Mesothelial cell of epicardium (in vitro differentiated cells): Measurements from ENCODE around the gene HLA-DMB. TPM values are rescaled to one million over a fixed set of nuclear protein-coding genes. Genes with fewer than 3 reads are reported as not detected.
A peak's percentile ranks its signal among the peaks of the same experiment; 100 is the strongest.

Experiments
- DNase-seq, 2 experiments: peaks; one replicate each; pipeline ENCODE4 v3.0.0; 2021; ENCODE audit warnings: low spot score in 2 of 2; ENCODE audit not compliant: unreplicated experiment in 2 of 2
- H3K27ac Mint-ChIP-seq: 2 replicates; pipeline ENCODE4 v1.8.0; 2021; ENCODE audit warnings: mixed read lengths
- H3K27me3 Mint-ChIP-seq: 2 replicates; pipeline ENCODE4 v1.8.0; 2021; ENCODE audit warnings: low read depth, mixed read lengths
- H3K36me3 Mint-ChIP-seq: 2 replicates; pipeline ENCODE4 v1.8.0; 2021; ENCODE audit warnings: mixed read lengths
- H3K4me1 Mint-ChIP-seq: 2 replicates; pipeline ENCODE4 v1.8.0; 2021; ENCODE audit warnings: mixed read lengths
- H3K4me3 Mint-ChIP-seq: 2 replicates; pipeline ENCODE4 v1.8.0; 2021; ENCODE audit warnings: mild to moderate bottlenecking, moderate library complexity, mixed read lengths
- H3K9me3 Mint-ChIP-seq: 2 replicates; pipeline ENCODE4 v1.8.0; 2021; ENCODE audit warnings: mixed read lengths
- CTCF ChIP-seq: fragments of 200-600 bp; sonication (generic); IDR thresholded peaks from one replicate; pipeline ENCODE4 v1.5.0; 2021; ENCODE audit warnings: antibody characterized with exemption; ENCODE audit not compliant: unreplicated experiment
- total RNA-seq: library from RNA; stranded (reverse); gene quantifications from 3 replicates; pipeline ENCODE4 v1.2.1, GENCODE V29; 2021

The HLA-DMB gene
- total RNA-seq: not detected in 3 replicates

DNA sequence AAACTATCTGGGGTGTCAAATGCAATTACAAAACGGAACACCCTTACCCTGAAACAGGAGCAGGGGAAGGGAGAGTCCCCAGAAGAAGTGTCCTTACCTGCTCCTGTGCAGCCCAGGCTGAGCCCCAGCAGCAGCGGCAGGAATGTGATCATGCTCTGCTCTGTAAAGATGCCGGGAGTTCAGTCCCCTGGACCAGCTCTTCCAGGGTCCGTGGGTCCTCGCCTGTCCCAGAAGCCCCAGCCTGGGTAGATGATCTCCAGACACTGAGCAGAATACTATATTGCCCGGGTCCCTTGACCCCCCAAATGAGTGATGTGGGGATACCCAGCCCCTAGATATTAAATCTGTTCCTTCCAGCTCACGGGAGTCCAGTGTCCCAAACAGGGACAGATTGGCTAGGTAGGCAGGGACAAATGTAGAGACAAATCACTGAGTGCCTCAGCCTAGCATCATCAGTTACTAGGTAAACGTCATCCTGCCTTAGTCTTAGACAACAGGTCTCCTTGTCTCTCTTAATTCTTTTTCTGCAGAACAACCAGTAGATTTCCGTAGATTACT lies at the start of gene HLA-DMB:
TSS of gene HLA-DMB (minus strand) at position 373 of the 558 bp plus-strand sequence. CDS start at position 152, 221 bp downstream.
- TF ChIP-seq CTCF: no peak
- Mint-ChIP-seq H3K4me3 (peak within 1 kb of the TSS; percentile 9), H3K27ac (no peak within 1 kb of the TSS), H3K9me3 (peaks cover 3% of the 10 kb centered on the region), H3K4me1 (no peaks in the 10 kb centered on the region), H3K27me3 (peaks cover 63% of the 10 kb centered on the region), H3K36me3 (no peaks in the 10 kb centered on the region)
- no peak for DNase-seq

DNA sequence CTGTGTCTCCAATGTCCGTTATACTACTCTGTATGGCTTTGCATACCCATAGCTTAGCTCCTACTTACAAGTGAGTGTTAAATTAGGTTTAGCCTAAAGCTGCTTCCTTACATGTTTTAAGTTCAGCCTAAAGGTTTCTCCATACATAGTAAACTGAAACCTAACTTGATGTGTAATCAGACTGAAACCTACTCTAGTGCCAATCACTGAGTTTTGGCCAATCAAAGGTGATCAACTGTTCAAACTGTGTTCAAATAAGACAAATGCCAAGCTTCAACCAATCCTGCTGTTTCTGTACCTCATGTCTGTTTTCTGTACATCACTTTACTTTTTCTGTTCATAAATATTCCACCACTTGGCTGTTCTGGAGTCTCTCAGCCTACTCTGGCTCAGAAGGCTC lies 48.5 kb upstream of the HLA-DMB start:
- Mint-ChIP-seq H3K27ac (no peak overlapping the region), H3K27me3 (peaks cover 49% of the 10 kb centered on the region), H3K4me3 (no peak overlapping the region), H3K36me3 (no peaks in the 10 kb centered on the region), H3K4me1 (no peaks in the 10 kb centered on the region), H3K9me3 (no peaks in the 10 kb centered on the region)
- no peak for TF ChIP-seq CTCF
- no peak for DNase-seq

GRCh38 chr6:32984622-32985389 lies 44.0 kb upstream of the HLA-DMB start:
- H3K27ac Mint-ChIP-seq: no peak overlapping the region
- H3K9me3 Mint-ChIP-seq: no peaks in the 10 kb centered on the region
- H3K4me3 Mint-ChIP-seq: no peak overlapping the region
- H3K4me1 Mint-ChIP-seq: no peaks in the 10 kb centered on the region
- peak; percentile 66 for TF ChIP-seq CTCF
- peak; percentile 69 to 85 for DNase-seq
- H3K36me3 Mint-ChIP-seq: peaks cover 14% of the 10 kb centered on the region
- peaks cover 23% of the 10 kb centered on the region for H3K27me3 Mint-ChIP-seq

DNA sequence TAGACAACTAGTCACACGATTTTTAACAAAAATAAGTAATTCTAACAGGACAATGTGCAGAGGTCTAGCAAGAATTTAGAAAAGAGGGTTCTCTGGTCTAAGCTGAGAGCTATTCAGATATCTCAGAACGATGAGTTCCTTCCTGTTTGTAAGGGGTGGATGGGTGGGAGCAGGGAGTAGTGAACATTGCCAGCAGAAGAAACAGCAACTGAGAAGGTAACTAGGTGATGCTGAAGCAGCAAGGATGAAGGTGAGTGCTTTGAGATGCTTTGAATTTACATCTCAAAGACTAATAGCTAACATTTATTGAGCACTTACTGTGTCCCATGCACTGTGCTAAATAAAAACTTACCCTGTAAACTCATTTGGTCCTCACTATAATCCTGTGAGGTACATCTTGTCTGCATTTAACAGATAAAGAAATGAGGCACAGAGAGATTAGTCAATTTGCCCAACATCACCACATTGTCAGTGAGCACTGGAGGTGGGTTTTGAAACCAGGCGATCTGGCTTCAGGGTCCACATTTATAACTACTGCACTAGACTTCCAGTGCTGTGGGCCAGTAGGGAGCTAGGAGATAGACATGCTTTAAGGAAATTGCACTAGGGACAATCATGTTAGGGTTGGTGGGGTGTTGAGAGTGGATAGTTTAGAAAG lies 43.3 kb upstream of the HLA-DMB start:
- TF ChIP-seq CTCF: no peak

DNA sequence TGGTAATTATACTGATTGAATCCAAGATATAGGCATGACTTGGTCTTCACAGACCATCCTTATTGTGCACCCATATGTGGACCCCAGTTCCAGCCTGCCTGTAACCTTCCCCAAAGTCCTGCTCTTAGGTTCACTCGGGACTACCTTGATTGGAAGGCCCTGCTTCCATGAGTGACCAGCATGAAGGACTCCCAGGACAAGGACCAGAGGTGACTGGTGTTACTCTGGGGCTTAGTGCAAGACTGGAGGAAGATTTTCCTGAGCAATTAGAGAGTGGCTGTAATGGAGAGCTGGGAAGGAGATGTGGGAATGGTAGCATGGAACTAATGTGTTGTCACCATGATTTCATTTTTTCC lies 42.6 kb upstream of the HLA-DMB start:
- no peak overlapping the region for H3K4me3 Mint-ChIP-seq
- H3K4me1 Mint-ChIP-seq: peaks cover 2% of the 10 kb centered on the region
- no peak for TF ChIP-seq CTCF
- DNase-seq: no peak
- no peak overlapping the region for H3K27ac Mint-ChIP-seq
- H3K36me3 Mint-ChIP-seq: peaks cover 21% of the 10 kb centered on the region
- H3K9me3 Mint-ChIP-seq: no peaks in the 10 kb centered on the region
- H3K27me3 Mint-ChIP-seq: peaks cover 21% of the 10 kb centered on the region

More for the DNA sequence above, 43.3 kb upstream of the HLA-DMB start:
- Mint-ChIP-seq H3K4me3 (no peak overlapping the region), H3K36me3 (peaks cover 18% of the 10 kb centered on the region), H3K27ac (no peak overlapping the region), H3K27me3 (peaks cover 23% of the 10 kb centered on the region), H3K9me3 (no peaks in the 10 kb centered on the region), H3K4me1 (no peaks in the 10 kb centered on the region)
- no peak for DNase-seq
